Endothelial cell of umbilical vein (primary cell): ENCODE measurements around the gene NECAB2. TPM values are rescaled to one million over a fixed set of nuclear protein-coding genes. Genes with fewer than 3 reads are reported as not detected.

ENCODE experiments used
- BruUV-seq: library from RNA; stranded (reverse); fragments of 400-500 nt; replicated peaks from 2 replicates; lab custom pipeline; 2021; lab: Mats Ljungman, UMichigan
- CTCF ChIA-PET: fragments of 300-600, 350-600 bp; sonication (Branson Sonifier 250); formaldehyde crosslinking; loops from one replicate; lab custom pipeline; 2021; ENCODE audit warnings: antibody characterized with exemption, inconsistent platforms; lab: Charles Lee
- POLR2A ChIA-PET: fragments of 300-600, 350-600 bp; sonication (Branson Sonifier 250); formaldehyde crosslinking; loops from one replicate; lab custom pipeline; 2021; ENCODE audit warnings: antibody characterized with exemption, inconsistent platforms; lab: Charles Lee
- DNase-seq: peaks from one replicate; pipeline ENCODE4 v3.0.0-alpha.2; 2011; ENCODE audit warnings: low read depth, low spot score
- FAIRE-seq: peaks from 2 replicates; lab custom pipeline; 2011; peaks lifted over from hg19 to GRCh38; lab: Jason Lieb, UNC
- H2AFZ ChIP-seq: 2 replicates; pipeline ENCODE4 v1.6.0; 2012; ENCODE audit warnings: low read depth, low read length, control low read depth, inconsistent platforms
- H3K27ac ChIP-seq: 2 replicates; pipeline ENCODE4 v1.5.1; 2011; ENCODE audit warnings: low read depth, mild to moderate bottlenecking, control low read depth, low read length, moderate library complexity; ENCODE audit not compliant: insufficient read depth
- H3K27me3 ChIP-seq, 2 experiments: 2 replicates each; pipeline versions ENCODE4 v1.6.0 to v1.6.1; 2011; ENCODE audit warnings: low read length in 2 of 2, mixed read lengths in 1 of 2; ENCODE audit not compliant: control insufficient read depth in 2 of 2, insufficient read depth in 2 of 2
- H3K36me3 ChIP-seq, 2 experiments: 2 replicates in 1 of 2; 3 replicates in 1 of 2; pipeline ENCODE4 v1.5.1; 2011; ENCODE audit warnings: low read length in 2 of 2, mild to moderate bottlenecking in 1 of 2, moderate library complexity in 1 of 2; ENCODE audit not compliant: control insufficient read depth in 2 of 2, insufficient read depth in 2 of 2; ENCODE audit errors: extremely low read depth in 1 of 2
- H3K4me1 ChIP-seq: 3 replicates; pipeline ENCODE4 v1.5.1; 2011; ENCODE audit warnings: mild to moderate bottlenecking, low read length; ENCODE audit not compliant: control insufficient read depth, insufficient read depth; ENCODE audit errors: extremely low read depth
- H3K4me2 ChIP-seq: 2 replicates; pipeline ENCODE4 v1.6.1; 2011; ENCODE audit warnings: low read length, control low read depth, mixed read lengths; ENCODE audit not compliant: insufficient read depth
- H3K4me3 ChIP-seq, 3 experiments: fragments of 200-600 bp in 1 of 3; sonication (generic), shearing (Covaris generic) in 1 of 3; replicated peaks in 1 of 3; 2 replicates each; pipeline ENCODE4 v1.5.1; 2011 to 2016; ENCODE audit warnings: control low read depth in 3 of 3, low read length in 3 of 3, mild to moderate bottlenecking in 2 of 3, inconsistent platforms in 1 of 3, low read depth in 1 of 3, moderate library complexity in 1 of 3; ENCODE audit not compliant: insufficient read depth in 1 of 3
- H3K79me2 ChIP-seq: 2 replicates; pipeline ENCODE4 v1.6.0; 2012; ENCODE audit warnings: low read length, inconsistent platforms; ENCODE audit not compliant: control insufficient read depth, insufficient read depth
- H3K9ac ChIP-seq: replicated peaks from 2 replicates; pipeline ENCODE3; 2011; ENCODE audit warnings: low read length, control low read depth; ENCODE audit not compliant: insufficient read depth; ENCODE audit errors: extremely low read depth
- H3K9me1 ChIP-seq: replicated peaks from 3 replicates; pipeline ENCODE4 v1.6.0; 2011; ENCODE audit warnings: mild to moderate bottlenecking, low read length; ENCODE audit not compliant: control insufficient read depth, insufficient read depth; ENCODE audit errors: extremely low read depth
- H3K9me3 ChIP-seq: replicated peaks from 2 replicates; pipeline ENCODE4 v1.5.1; 2012; ENCODE audit warnings: low read length, inconsistent platforms; ENCODE audit not compliant: control insufficient read depth, insufficient read depth
- H4K20me1 ChIP-seq: replicated peaks from 2 replicates; pipeline ENCODE3; 2011; ENCODE audit warnings: mild to moderate bottlenecking, low read length; ENCODE audit not compliant: control insufficient read depth, insufficient read depth; ENCODE audit errors: extremely low read depth
- CTCF ChIP-seq, 2 donors: IDR thresholded peaks; 1 replicate in 1 of 2; 2 replicates in 1 of 2; pipeline ENCODE4 v1.5.1; 2011; ENCODE audit warnings: low read length in 2 of 2, mild to moderate bottlenecking in 2 of 2, moderate library complexity in 2 of 2, control low read depth in 1 of 2, inconsistent platforms in 1 of 2, low read depth in 1 of 2; ENCODE audit not compliant: insufficient read depth in 1 of 2; ENCODE audit errors: extremely low read depth in 1 of 2
- GATA2 ChIP-seq: IDR thresholded peaks from 2 replicates; pipeline ENCODE4 v1.7.0; 2011; ENCODE audit warnings: low read depth, mild to moderate bottlenecking, moderate library complexity, mixed read lengths, low read length; ENCODE audit not compliant: insufficient read length, insufficient read depth
- MYC ChIP-seq: IDR thresholded peaks from one replicate; pipeline ENCODE4 v1.6.1; 2011; ENCODE audit warnings: mild to moderate bottlenecking, low read depth, low read length
- POLR2A ChIP-seq: IDR thresholded peaks from 2 replicates; pipeline ENCODE4 v1.6.1; 2012; ENCODE audit warnings: low read depth, mild to moderate bottlenecking, control low read depth, low read length
- POLR2AphosphoS5 ChIP-seq: IDR thresholded peaks from 2 replicates; pipeline ENCODE4 v1.6.1; 2012; ENCODE audit warnings: low read depth, mild to moderate bottlenecking, control low read depth, low read length, moderate library complexity; ENCODE audit not compliant: insufficient read depth
- dilution Hi-C: fragments of 300-500 bp; cut with MboI; formaldehyde crosslinking; loops from one replicate; pipeline ENCODE4 v1.15.0; 2019; ENCODE audit warnings: low sequenced_read_pairs; ENCODE audit not compliant: extremely low pct_ligation_motif_present
- intact Hi-C: fragments of 100-400 bp; cut with micrococcal nuclease; formaldehyde crosslinking; loops from one replicate; pipeline ENCODE4 v1.10.0; 2022
- polyA plus RNA-seq, 4 experiments: library from polyadenylated mRNA; depleted of rRNA in 3 of 4; stranded (reverse) in 3 of 4; unstranded in 1 of 4; fragments of >200 nt; gene quantifications; 2 replicates each; pipeline versions ENCODE4 v1.2.1 to v1.2.3, GENCODE V29; 2011 to 2012; ENCODE audit warnings: missing spikeins in 1 of 4
- total RNA-seq: library from RNA; stranded (reverse); gene quantifications from 2 replicates; pipeline ENCODE4 v1.2.3, GENCODE V29; 2021
- TF ChIP-seq, protein P1 (sequence below): IDR thresholded peaks from 2 replicates; pipeline ENCODE4 v1.6.1; 2011; ENCODE audit not compliant: insufficient read depth, insufficient read length

NECAB2 gene
- total and polyA plus RNA-seq, 2 donors (not counting 3 experiments of a cell fraction or from before 2014, with no cell fraction given), result 0.26 to 0.31 TPM

- Histone ChIP-seq H2AFZ (no peak overlapping the region), H3K27ac (no peak overlapping the region), H3K27me3 (no peaks in the 10 kb centered on the region), H3K79me2 (no peaks in the 10 kb centered on the region), H3K9me3 (no peaks in the 10 kb centered on the region), H3K4me3 (no peak overlapping the region), H3K4me2 (peak overlapping the region; percentile 15), H3K4me1 (peaks cover 3% of the 10 kb centered on the region), H4K20me1 (no peaks in the 10 kb centered on the region), H3K36me3 (no peaks in the 10 kb centered on the region), H3K9ac (no peak overlapping the region), H3K9me1 (no peaks in the 10 kb centered on the region)
- POLR2A ChIA-PET, result no interaction called here
- intact Hi-C loops, result loop anchor here (1.0 to 2.0 kb wide), 3 partner anchors 26 to 135 kb away; partner anchors contain the start of gene OSGIN1
- TF ChIP-seq GATA2 (no peak), POLR2A (no peak), POLR2AphosphoS5 (no peak), CTCF (IDR thresholded peaks at IDR 0.05; ENCODE audit: extremely low read depth in 1 of 2, insufficient read depth in 1 of 2, low read depth in 1 of 2, low read length in 2 of 2) (peak; percentile 98), MYC (no peak)
- TF ChIP-seq, protein P1, sequence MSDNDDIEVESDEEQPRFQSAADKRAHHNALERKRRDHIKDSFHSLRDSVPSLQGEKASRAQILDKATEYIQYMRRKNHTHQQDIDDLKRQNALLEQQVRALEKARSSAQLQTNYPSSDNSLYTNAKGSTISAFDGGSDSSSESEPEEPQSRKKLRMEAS, result no peak
- dilution Hi-C loops, result no loop called here
- FAIRE-seq (peak; percentile 84), DNase-seq (peak; percentile 54)
- CTCF ChIA-PET, result interaction anchor here (0.8 to 3.1 kb wide), 14 partner anchors 9 to 260 kb away, joined by 3 to 14 read pairs (median 4); partner anchors contain the start of genes OSGIN1 and TAF1C
- no TSS peak for BruUV-seq
Measured at GRCh38 chr16:83926726-83927397, 41.2 kb upstream of the NECAB2 start.
